Prostate gland (tissue), 2 donors: ENCODE measurements around the gene VWA1.
"Not testable (repeated sequence)": the region's sequence is repeated elsewhere in the genome, so short reads cannot be mapped to it uniquely, and the experiment has no call there.

Source experiments
- CTCF ChIP-seq, 4 experiments: fragments of 200-600 bp in 2 of 4; fragments of 450-650 bp in 2 of 4; sonication (generic) in 2 of 4; IDR thresholded peaks; 1 replicate in 3 of 4; 2 replicates in 1 of 4; pipeline ENCODE4 v1.5.1; 2016 to 2019; ENCODE audit warnings: antibody characterized with exemption in 4 of 4, mild to moderate bottlenecking in 2 of 4, moderate library complexity in 2 of 4
- POLR2A ChIP-seq: fragments of 450-650 bp; IDR thresholded peaks from one replicate; pipeline ENCODE4 v1.6.1; 2016; ENCODE audit warnings: antibody characterized with exemption, mild to moderate bottlenecking
- POLR2AphosphoS5 ChIP-seq: sonication (generic); formaldehyde crosslinking; IDR thresholded peaks from one replicate; pipeline ENCODE4 v1.6.1; 2017; ENCODE audit warnings: antibody characterized with exemption

- TF ChIP-seq POLR2A; CTCF (IDR thresholded peaks at IDR 0.05); POLR2AphosphoS5: not testable (repeated sequence)
These were observed 19.0 kb downstream of the VWA1 start for GRCh38 chr1:1454286-1455056.
